SK-N-MC (cell line): Measurements from ENCODE around the gene C10orf120.

ENCODE experiments used
- DNase-seq: peaks from one replicate; pipeline ENCODE4 v3.0.0-alpha.2; 2011; ENCODE audit warnings: low read depth, low spot score
- H3K27ac ChIP-seq: fragments of 200-600 bp; sonication (generic); 2 replicates; pipeline ENCODE4 v1.5.1; 2016; ENCODE audit warnings: mixed run types
- H3K36me3 ChIP-seq: fragments of 200-600 bp; sonication (generic); 2 replicates; pipeline ENCODE4 v1.6.1; 2017; ENCODE audit warnings: antibody characterized with exemption, low read length, mixed read lengths; ENCODE audit not compliant: insufficient read depth
- H3K4me3 ChIP-seq: fragments of 200-600 bp; sonication (generic); 2 replicates; pipeline ENCODE4 v1.5.1; 2016
- H3K9ac ChIP-seq: fragments of 200-600 bp; sonication (generic); 2 replicates; pipeline ENCODE4 v1.8.0; 2017; ENCODE audit warnings: mixed run types, mixed read lengths; ENCODE audit not compliant: insufficient read length
- H3K9me3 ChIP-seq: fragments of 200-600 bp; sonication (generic); 2 replicates; pipeline ENCODE4 v1.6.1; 2017; ENCODE audit warnings: low read depth, mild to moderate bottlenecking, antibody characterized with exemption, low read length, moderate library complexity, mixed read lengths
- EZH2 ChIP-seq: fragments of 200-600 bp; sonication (generic); IDR thresholded peaks from one replicate; pipeline ENCODE4 v1.6.1; 2017; ENCODE audit warnings: antibody characterized with exemption
- FOXP2 ChIP-seq: optimal IDR thresholded peaks from 2 replicates; pipeline ENCODE3; 2011; ENCODE audit warnings: mild to moderate bottlenecking, moderate library complexity; ENCODE audit not compliant: insufficient read depth; ENCODE audit errors: extremely low read length, control extremely low read depth
- POLR2AphosphoS5 ChIP-seq: IDR thresholded peaks from 2 replicates; pipeline ENCODE4 v1.6.1; 2012; ENCODE audit warnings: mild to moderate bottlenecking, low read depth, low read length, borderline replicate concordance

Gene C10orf120

GRCh38 chr10:122730238-122730637 is 30.6 kb upstream of the C10orf120 start:
- DNase-seq: no peak
- Histone ChIP-seq H3K27ac (no peak overlapping the region), H3K9ac (no peak overlapping the region)

GRCh38 chr10:122729126-122729525 is 29.5 kb upstream of the C10orf120 start:
- H3K27ac ChIP-seq: no peak overlapping the region
- no peaks in the 10 kb centered on the region for H3K9me3 ChIP-seq
- H3K4me3 ChIP-seq: no peak overlapping the region
- no peak overlapping the region for H3K9ac ChIP-seq
- no peak for DNase-seq
- H3K36me3 ChIP-seq: no peaks in the 10 kb centered on the region
- TF ChIP-seq EZH2 (no peak), FOXP2 (no peak)

More at GRCh38 chr10:122730238-122730637, 30.6 kb upstream of the C10orf120 start:
- no peaks in the 10 kb centered on the region for H3K9me3 ChIP-seq
- H3K4me3 ChIP-seq: no peak overlapping the region
- TF ChIP-seq POLR2AphosphoS5 (no peak), EZH2 (no peak), FOXP2 (no peak)
- no peaks in the 10 kb centered on the region for H3K36me3 ChIP-seq

DNA sequence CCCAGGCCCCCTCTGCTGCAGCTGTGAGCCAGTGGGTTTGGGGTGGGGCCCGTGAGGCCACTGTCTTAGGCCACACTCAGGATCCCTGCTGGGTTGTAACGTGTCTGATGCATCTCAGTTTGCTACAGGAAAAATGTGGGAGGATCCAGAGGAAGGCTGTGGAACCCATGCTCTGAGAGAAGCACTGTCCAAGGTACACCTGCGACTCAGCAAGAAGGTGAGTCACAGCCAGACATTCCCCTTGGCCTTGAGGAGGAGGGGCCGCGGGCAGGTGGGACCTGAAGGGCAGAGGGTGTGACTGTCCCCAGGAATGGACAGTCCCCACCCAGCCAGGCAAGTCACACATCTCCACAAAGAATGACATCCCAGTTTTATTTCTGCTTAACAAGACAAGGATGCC is 27.8 kb upstream of the C10orf120 start:
- Histone ChIP-seq H3K9me3 (no peaks in the 10 kb centered on the region), H3K9ac (no peak overlapping the region), H3K4me3 (no peak overlapping the region), H3K27ac (no peak overlapping the region), H3K36me3 (no peaks in the 10 kb centered on the region)
- no peak for DNase-seq
- no peak for TF ChIP-seq POLR2AphosphoS5
- no peak for TF ChIP-seq FOXP2

DNA sequence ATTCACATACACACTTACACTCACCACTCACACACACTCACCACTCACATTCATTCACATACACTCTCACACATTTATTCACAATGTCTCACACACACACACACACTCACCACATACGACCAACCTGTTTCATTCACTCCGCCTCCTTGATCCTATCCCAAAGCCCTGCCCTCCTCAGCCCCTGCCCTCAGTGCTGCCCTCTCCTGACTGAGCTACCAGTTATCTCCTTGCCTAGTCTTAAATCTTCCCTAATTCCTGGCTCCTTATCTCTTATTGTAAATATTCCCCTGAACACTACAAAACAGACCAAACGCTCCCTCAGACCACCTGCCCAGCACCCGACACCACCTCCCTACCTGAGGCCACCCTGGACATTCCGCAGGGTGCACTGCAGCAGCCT is 26.1 kb upstream of the C10orf120 start:
- H3K9ac ChIP-seq: no peak overlapping the region
- H3K4me3 ChIP-seq: no peak overlapping the region
- H3K9me3 ChIP-seq: no peaks in the 10 kb centered on the region
- H3K36me3 ChIP-seq: no peaks in the 10 kb centered on the region
- TF ChIP-seq FOXP2 (no peak), POLR2AphosphoS5 (no peak), EZH2 (no peak)
- no peak overlapping the region for H3K27ac ChIP-seq
- DNase-seq: no peak

GRCh38 chr10:122725006-122725405 is 25.4 kb upstream of the C10orf120 start:
- TF ChIP-seq FOXP2: no peak
- no peak for TF ChIP-seq POLR2AphosphoS5
- no peak for TF ChIP-seq EZH2
- no peak overlapping the region for H3K27ac ChIP-seq
- H3K36me3 ChIP-seq: no peaks in the 10 kb centered on the region
- DNase-seq: no peak
- no peak overlapping the region for H3K4me3 ChIP-seq
- H3K9ac ChIP-seq: no peak overlapping the region
- no peaks in the 10 kb centered on the region for H3K9me3 ChIP-seq

GRCh38 chr10:122721111-122721510 is 21.5 kb upstream of the C10orf120 start:
- H3K9me3 ChIP-seq: no peaks in the 10 kb centered on the region
- TF ChIP-seq POLR2AphosphoS5 (no peak), EZH2 (no peak), FOXP2 (no peak)
- no peak overlapping the region for H3K4me3 ChIP-seq
- H3K36me3 ChIP-seq: no peaks in the 10 kb centered on the region
- H3K9ac ChIP-seq: no peak overlapping the region
- DNase-seq: no peak
- H3K27ac ChIP-seq: no peak overlapping the region

GRCh38 chr10:122716025-122716424 is 16.4 kb upstream of the C10orf120 start:
- H3K9me3 ChIP-seq: no peaks in the 10 kb centered on the region
- H3K36me3 ChIP-seq: no peaks in the 10 kb centered on the region
- H3K27ac ChIP-seq: no peak overlapping the region
- no peak overlapping the region for H3K9ac ChIP-seq
- no peak overlapping the region for H3K4me3 ChIP-seq
- TF ChIP-seq POLR2AphosphoS5 (no peak), FOXP2 (no peak), EZH2 (no peak)
- DNase-seq: no peak

DNA sequence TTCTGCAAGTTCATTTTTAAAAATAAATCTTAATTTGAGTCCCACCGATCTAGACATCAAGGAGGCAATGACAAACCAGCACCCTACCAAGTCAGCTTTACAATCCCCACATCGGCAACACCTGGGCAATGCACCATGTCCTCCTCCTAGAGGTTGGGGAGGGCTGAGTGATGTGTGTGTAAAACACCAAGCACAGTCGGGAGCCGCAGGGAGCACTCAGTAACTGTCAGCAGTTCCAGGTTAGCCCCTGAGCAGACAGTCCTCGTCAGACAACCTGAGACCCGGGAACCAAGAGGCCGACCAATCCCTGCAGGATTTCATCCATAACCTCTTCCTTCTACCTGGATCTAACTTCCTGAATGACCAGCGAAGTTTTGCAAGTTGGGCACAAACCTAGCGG is 15.9 kb upstream of the C10orf120 start:
- H3K36me3 ChIP-seq: no peaks in the 10 kb centered on the region
- H3K9me3 ChIP-seq: no peaks in the 10 kb centered on the region
- H3K4me3 ChIP-seq: no peak overlapping the region
- DNase-seq: no peak
- TF ChIP-seq EZH2 (no peak), POLR2AphosphoS5 (no peak), FOXP2 (no peak)
- H3K9ac ChIP-seq: no peak overlapping the region
- no peak overlapping the region for H3K27ac ChIP-seq

DNA sequence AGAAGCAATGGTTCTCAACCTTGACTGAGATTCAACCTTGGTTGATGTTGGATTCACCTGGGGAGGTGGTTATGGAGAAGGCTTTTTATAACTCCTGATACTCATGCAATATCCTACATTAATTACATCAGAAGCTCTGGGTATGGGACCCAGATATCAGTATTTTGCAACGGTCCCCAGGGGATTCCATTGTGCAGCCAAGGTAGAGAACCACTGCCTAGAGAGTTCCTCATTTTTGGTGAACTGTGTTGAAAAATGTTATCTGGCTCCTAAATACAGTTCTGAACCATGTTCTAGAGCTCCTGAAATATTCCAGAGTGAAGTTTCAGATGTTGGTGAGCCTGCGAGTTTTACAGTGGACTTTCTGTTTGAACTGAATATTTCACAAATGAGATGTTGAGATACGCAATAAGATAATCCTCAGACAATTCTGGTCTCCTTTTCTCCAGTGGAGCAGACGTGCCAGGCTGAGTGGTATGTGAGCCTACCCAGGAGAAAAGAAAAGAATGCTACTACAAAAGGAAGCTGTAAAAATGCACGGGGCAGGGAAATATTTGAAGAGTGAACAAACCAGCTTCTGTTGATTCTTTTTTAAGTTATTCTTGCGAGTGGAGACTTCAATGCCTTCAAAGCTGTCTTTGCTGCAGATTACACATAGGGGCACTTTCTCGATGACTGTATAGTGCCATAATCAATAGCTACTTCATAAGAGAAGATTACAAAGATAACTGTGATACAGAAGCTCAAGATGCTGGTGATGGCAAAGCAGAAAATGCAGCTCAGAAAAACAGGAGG is 13.6 kb upstream of the C10orf120 start:
- H3K4me3 ChIP-seq: no peak overlapping the region
- no peak overlapping the region for H3K27ac ChIP-seq
- no peak for DNase-seq
- no peaks in the 10 kb centered on the region for H3K36me3 ChIP-seq
- no peak for TF ChIP-seq POLR2AphosphoS5
- TF ChIP-seq EZH2: no peak
- no peak for TF ChIP-seq FOXP2
- H3K9ac ChIP-seq: no peak overlapping the region
- H3K9me3 ChIP-seq: no peaks in the 10 kb centered on the region
